Measurements from ENCODE around the gene SLC25A1.

Gene SLC25A1

GRCh38 chr22:19147195-19147780 lies 31.2 kb downstream of the SLC25A1 start:
- no peak overlapping the region for H3K4me3 ChIP-seq (ENCODE audit: low read depth, low read length)
- DNase-seq (ENCODE audit: low read depth, low spot score): no peak
- in situ Hi-C loops (cut with HindIII; ENCODE audit: low sequenced_read_pairs): no loop called here
- TF ChIP-seq, protein P1, sequence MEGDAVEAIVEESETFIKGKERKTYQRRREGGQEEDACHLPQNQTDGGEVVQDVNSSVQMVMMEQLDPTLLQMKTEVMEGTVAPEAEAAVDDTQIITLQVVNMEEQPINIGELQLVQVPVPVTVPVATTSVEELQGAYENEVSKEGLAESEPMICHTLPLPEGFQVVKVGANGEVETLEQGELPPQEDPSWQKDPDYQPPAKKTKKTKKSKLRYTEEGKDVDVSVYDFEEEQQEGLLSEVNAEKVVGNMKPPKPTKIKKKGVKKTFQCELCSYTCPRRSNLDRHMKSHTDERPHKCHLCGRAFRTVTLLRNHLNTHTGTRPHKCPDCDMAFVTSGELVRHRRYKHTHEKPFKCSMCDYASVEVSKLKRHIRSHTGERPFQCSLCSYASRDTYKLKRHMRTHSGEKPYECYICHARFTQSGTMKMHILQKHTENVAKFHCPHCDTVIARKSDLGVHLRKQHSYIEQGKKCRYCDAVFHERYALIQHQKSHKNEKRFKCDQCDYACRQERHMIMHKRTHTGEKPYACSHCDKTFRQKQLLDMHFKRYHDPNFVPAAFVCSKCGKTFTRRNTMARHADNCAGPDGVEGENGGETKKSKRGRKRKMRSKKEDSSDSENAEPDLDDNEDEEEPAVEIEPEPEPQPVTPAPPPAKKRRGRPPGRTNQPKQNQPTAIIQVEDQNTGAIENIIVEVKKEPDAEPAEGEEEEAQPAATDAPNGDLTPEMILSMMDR (IDR thresholded peaks at IDR 0.05; ENCODE audit: low read depth, low read length): no peak

DNA sequence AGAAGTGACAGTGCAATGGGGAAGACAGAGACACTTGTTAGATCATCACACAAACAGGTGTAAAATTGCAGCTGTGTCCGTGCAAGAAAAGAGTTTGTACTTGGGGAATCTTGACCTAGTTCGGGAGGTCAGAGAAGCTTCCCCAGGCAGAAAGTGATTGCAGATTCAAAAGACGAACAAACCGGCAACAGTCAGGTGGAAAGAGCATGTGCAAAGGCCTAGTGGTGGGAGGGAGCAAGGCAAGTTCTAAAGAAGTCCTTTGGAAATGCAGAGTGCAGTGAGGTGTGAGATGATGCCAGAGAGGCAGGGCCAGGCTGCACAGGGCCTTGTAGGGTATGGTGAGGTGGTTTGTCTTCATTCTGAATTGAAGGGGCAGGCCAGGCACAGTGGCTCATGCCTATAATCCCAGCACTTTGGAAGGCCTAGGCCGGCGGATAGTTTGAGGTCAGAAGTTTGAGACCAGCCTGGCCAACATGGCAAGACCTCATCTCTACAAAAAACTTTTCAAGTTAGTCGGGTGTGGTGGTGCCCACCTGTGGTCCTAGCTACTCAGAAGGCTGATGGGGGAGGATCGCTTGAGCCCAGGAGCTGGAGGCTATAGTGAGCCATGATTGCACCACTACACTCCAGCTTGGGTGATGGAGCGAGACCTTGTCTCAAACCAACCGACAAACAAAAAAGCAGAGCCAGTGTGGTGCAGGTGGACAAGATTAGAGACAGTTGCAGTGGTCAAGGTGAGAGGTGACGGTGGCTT lies 32.1 kb downstream of the SLC25A1 start:
- H3K4me3 ChIP-seq (ENCODE audit: low read depth, low read length): no peak overlapping the region
- in situ Hi-C loops (cut with HindIII; ENCODE audit: low sequenced_read_pairs): no loop called here
- TF ChIP-seq, protein P1 (IDR thresholded peaks at IDR 0.05; ENCODE audit: low read depth, low read length): no peak
- DNase-seq (ENCODE audit: low read depth, low spot score): no peak

DNA sequence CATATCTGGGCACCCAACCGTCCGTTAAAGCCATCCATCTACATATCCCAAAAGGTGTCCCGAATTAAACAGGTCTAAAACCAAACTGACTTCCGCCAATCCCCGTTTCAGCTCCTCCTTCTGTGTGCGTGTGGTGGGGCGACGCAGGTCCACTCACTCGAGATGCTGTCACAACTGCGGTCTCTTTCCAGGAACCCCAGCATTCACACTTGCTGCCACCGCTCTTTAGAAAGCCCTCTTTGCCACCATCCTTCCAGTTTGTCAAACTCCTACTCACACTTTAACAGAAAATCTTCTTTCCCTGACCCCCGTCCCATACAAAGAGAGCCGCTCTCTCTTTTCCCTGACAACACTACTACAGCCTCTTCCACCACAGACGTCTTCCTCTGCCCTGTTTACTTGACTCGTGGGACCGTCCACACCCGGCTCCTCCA lies 34.6 kb downstream of the SLC25A1 start:
- in situ Hi-C loops (cut with HindIII; ENCODE audit: low sequenced_read_pairs): no loop called here
- DNase-seq (ENCODE audit: low read depth, low spot score): no peak
- peak overlapping the region; percentile 98 for H3K4me3 ChIP-seq (ENCODE audit: low read depth, low read length)
- TF ChIP-seq, protein P1 (IDR thresholded peaks at IDR 0.05; ENCODE audit: low read depth, low read length): no peak

DNA sequence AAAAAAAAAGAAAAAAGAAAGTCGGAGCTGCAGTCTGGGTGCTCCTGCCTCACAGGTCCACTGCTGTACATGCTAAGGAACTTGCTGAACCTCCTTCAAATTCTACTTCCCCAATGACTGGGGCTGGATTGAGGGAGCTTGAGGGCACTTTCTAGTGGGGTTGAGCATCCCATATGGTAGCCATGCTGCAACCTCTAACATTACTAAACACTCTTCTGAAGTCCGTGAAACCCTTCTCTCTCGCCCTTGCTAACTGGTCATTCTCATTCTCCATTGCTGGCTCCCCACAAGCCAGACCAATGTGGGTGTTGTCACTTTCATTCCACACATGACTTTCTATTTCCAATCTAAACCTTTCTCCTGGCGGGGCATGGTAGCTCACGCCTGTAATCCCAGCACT lies 35.3 kb downstream of the SLC25A1 start:
- in situ Hi-C loops (cut with HindIII; ENCODE audit: low sequenced_read_pairs): no loop called here
- TF ChIP-seq, protein P1 (IDR thresholded peaks at IDR 0.05; ENCODE audit: low read depth, low read length): no peak
- no peak for DNase-seq (ENCODE audit: low read depth, low spot score)
- H3K4me3 ChIP-seq (ENCODE audit: low read depth, low read length): no peak overlapping the region

DNA sequence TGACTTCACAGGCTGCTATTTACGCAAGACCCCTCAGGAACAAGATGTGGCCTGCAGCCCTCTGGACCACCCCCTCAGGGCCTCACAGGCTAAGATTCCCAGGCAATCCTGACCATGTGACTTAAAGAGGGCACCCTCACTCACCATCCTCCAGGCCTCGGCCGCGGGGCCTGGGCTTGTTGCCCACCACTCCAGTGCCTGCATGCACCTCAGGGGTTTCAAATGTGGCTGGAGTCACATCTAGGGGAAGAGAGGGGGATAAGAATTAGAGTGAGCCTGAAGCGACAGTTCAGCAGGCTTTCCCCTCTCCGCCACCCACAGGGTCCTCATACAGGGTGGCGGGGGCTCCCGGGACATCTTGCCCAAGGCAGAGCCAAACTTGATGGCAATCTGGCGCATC lies 36.1 kb downstream of the SLC25A1 start:
- DNase-seq (ENCODE audit: low read depth, low spot score): no peak
- in situ Hi-C loops (cut with HindIII; ENCODE audit: low sequenced_read_pairs): no loop called here
- no peak overlapping the region for H3K4me3 ChIP-seq (ENCODE audit: low read depth, low read length)
- TF ChIP-seq, protein P1 (IDR thresholded peaks at IDR 0.05; ENCODE audit: low read depth, low read length): no peak

GRCh38 chr22:19139974-19140373 lies 38.6 kb downstream of the SLC25A1 start:
- no peak for DNase-seq (ENCODE audit: low read depth, low spot score)
- no peak overlapping the region for H3K4me3 ChIP-seq (ENCODE audit: low read depth, low read length)
- in situ Hi-C loops (cut with HindIII; ENCODE audit: low sequenced_read_pairs): no loop called here
- TF ChIP-seq, protein P1 (IDR thresholded peaks at IDR 0.05; ENCODE audit: low read depth, low read length): no peak
